GM18502 (cell line): ENCODE data around the gene ALDH1A1.

ENCODE experiments used
- ATAC-seq: cut with Tn5 transposase; IDR thresholded peaks from one replicate; pipeline ENCODE4 v1.9.1; 2021; ENCODE audit warnings: mild to moderate bottlenecking; ENCODE audit not compliant: unreplicated experiment, poor library complexity

Gene ALDH1A1

GRCh38 chr9:72952914-72953313, at the start of gene ALDH1A1:
ALDH1A1 (minus strand) TSS chr9:72953053; CDS start chr9:72953000, 53 bp downstream.
- ATAC-seq = no peak

DNA sequence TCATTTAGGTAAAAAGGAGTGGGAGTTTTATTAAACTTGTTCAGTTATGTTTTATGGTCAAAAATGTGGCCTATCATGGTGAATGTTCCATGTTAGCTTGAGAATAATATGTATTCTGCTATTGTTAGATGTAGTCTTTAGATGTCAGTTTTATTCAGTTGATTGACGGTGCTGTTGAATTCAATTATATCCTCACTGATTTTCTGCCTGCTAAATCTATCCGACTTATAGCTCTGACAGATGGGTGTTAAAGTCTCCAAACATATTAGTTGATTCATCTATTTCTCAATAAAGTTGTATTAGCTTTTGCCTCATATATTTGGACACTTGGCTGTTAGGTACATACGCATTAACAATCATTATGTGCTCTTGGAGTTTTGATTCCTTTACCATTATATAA, 49.0 kb upstream of the ALDH1A1 start:
- ATAC-seq = no peak

GRCh38 chr9:72998363-72998762, 45.5 kb upstream of the ALDH1A1 start:
- ATAC-seq = no peak

- no peak for ATAC-seq
Measured at GRCh38 chr9:72997387-72997995, 44.6 kb upstream of the ALDH1A1 start.

GRCh38 chr9:72996684-72997314, 43.9 kb upstream of the ALDH1A1 start:
- ATAC-seq = no peak

DNA sequence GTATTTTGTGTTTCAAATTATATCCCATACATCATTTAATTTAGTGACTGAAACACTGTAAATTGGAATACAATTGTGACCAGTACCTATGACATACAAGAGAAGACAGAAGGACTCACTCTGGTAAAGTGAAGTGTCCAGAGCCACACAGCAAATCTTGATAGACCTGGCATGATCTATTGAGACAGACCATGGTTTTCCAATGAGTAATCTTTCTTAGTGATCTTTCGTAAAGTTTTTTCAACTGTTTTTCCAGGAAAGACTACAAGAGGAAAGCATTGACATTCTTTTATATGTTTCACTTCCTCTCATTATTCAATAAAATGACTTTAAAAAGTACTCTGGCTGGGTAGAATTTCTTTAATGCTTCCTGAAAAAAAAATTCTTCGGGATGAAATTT, 43.3 kb upstream of the ALDH1A1 start:
- no peak for ATAC-seq

DNA sequence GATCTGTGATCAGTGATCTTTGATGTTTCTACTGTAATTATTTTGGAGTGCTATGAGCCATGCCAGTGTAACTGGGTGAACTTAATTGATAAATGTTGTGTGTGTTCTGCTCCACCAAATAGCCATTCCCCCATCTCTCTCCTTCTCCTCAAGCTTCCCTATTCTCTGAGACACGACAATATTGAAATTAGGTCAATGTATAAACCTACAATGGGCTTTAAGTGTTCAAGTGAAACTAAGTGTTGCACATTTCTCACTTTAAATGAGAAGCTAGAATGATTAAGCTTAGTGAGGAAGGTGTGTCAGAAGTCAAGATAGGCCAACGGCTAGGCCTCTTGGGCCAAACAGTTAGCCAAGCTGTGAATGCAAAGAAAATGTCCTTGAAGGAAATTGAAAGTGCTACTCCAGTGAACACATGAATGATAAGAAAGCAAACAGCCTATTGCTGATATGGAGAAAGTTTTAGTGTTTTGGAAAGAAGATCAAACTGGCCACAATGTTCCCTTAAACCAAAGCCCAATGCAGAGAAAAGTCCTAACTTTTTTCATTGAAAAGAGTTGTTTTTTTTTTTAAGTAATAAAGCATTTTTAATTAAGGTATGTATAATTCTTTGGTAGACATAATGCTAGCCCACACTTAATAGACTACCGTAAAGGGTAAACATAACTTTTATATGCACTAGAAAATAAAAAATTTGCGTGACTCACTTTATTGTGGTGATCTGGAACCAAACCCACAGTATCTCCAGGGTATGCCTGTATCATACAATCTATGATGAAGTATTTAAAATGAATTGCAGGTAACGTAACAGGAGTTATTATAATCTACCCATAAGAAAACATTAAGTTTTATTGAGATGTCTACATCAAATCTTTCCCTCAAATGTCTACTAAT, 42.5 kb upstream of the ALDH1A1 start:
- ATAC-seq = no peak

DNA sequence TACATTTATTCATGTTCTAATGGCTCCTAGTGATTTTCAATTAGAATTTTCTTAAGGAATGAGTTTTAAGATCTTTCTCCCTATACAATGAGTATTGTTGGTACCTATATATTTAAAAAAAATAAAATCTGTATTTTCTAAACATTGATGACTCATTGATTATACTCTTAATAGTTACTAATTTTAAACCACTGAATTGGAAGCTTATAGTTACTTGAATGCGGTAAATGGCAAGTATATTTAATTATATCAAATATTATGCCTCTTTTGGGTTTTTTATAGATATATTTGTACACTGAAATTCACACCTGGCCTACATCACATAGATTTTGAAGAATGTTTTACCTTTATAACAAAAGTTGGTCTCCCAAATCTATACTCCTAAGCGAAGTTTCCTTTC, 38.9 kb upstream of the ALDH1A1 start:
- no peak for ATAC-seq

- no peak for ATAC-seq
Measured at GRCh38 chr9:72990397-72991182, 37.7 kb upstream of the ALDH1A1 start.

- ATAC-seq = no peak
Measured at GRCh38 chr9:72986522-72987116, 33.8 kb upstream of the ALDH1A1 start.

DNA sequence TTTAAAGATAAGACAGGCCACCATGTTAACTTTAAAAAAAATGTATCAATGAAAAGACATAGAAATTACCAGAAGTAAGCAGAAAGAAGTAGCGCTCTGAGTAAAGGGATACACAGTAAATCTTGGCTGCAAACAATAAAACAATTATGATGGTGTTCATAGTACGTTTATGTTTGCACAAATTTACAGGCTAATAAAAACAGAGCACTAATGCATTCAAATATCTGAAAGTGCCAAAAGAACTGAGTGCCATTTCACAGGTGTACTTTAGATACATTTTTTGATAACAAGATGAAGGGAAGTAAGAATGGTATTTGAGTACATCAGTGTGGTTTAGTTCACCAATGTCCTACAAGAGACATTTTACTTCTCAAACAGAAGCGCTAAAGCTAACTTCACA, 32.9 kb upstream of the ALDH1A1 start:
- no peak for ATAC-seq

DNA sequence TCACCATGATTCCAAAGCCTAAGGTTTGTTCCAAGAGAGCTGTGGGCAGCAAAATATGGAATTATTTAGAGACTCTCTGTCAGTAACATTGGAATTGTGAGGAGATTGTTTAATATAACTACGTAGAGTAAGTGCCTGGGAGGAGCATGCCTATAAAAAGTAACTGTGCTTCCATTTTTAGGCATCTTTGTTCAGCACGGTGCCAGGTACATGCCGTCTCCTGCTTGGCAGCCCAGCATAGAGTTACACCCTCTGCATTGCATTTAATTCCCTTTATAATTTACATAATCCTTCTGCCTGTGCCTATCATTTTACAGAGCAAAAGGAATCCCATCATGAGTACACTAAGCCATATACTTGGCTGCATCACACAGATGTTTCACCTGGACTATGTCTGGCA, 32.1 kb upstream of the ALDH1A1 start:
- no peak for ATAC-seq

DNA sequence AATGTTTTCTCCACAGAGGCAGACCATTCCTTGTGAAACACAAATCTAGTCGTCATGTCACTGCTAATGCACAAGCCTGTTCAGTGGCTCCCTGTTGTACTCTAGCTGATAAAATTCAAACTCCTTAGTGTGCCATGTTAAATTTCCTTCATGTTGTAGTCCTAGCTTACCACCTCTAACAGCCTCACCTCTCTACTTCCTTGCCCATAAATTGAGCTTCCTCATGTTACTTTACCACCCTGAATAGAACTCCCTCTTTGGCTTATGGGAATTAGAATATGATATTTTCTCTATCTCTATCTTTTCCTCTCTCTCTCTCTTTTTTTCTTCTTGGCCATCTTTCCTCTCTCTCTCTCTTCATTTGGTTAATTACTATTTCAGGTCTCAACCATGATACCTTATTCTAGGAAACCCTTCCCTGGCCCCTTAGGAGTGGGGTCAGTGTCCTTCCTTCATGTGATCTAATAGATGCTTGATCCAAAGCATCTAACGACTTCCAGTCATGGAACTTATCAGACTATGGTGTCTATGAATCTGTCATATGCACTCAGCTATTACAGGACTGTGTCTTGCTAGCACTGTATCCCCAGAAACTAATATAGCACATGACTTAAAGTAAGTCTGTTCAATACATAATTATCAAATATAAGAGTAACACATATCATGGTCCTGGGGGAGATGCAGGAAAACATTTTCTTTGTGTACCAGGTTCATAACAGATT, 31.5 kb upstream of the ALDH1A1 start:
- ATAC-seq = no peak

DNA sequence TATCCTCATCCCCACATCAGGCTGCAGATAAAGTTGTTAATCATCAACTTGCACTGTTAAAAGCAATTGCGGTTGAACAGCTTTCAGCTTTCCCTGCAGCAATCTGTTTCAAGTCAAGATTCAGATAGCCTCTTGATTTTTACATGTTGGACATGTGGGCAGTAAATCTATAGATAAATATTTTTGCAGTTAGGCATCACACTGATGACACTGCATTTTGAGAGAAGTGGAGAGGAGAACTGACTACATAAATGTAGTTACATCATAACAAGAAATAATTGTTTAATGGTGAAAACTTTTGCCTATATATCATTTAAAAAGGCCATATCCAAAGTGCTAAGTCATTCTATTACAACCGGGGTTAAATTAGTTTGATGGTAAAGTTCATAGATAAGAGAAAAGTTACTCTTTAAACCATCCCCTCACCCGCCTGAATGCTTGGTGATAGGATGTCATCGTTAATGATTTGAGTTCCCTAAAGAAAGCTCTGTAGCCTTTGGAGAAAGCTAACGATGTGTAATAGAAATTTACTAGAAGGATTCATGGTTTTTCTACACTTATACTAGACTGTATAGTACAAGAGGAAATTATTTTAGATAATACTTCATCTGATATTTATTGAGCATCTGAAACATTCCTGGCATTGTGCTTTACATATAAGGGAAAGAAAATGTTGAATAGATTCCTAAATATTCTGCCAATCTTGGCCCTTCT, 30.8 kb upstream of the ALDH1A1 start:
- ATAC-seq = no peak

DNA sequence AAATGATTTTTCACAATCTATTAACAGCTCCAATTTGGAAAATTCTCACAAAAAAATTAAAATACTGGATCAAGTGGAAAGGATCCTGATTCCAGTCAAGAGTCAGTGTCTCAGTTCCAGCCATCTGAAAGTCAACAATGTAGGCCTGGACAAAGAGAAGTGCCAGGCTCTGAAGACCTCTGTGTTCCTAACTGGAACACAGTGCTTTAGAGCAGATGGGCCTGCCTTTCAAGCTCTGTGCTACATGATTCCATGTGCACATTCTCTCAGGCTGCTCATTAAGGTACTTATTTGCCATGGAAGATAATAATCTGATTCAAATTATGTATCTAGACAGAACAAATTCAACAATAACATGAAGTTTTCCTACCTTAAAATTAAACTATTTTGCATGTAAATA, 30.2 kb upstream of the ALDH1A1 start:
- no peak for ATAC-seq

DNA sequence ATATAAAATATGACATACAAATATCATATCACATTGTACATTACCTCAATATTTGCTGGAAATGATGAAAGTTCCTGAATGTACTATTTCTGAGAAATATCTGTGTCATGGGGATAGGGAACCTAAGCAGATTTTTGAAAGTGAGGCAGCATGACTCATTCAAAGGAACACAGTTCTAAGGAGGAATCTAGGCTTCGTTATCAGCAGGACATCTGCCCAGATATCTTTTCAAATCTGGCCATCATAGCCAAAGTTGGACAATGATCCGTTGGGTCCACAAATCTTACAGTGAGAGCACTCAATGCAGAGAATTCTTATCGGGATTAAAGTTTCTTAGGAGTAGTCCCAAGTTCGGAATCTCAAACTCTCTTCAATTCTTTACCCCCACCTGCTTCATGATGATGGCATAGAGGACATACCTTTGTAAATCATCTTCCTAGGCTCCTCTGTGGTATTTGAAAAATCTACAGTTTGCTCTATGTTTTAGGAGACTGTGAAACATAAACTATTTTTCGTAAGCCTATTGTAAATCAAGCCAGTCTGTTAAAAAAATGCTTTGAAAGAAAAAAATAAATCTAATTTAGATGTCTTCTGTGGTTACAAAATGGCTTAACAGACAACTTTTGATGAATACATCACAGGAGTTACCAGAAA, 29.4 kb upstream of the ALDH1A1 start:
- ATAC-seq = no peak

DNA sequence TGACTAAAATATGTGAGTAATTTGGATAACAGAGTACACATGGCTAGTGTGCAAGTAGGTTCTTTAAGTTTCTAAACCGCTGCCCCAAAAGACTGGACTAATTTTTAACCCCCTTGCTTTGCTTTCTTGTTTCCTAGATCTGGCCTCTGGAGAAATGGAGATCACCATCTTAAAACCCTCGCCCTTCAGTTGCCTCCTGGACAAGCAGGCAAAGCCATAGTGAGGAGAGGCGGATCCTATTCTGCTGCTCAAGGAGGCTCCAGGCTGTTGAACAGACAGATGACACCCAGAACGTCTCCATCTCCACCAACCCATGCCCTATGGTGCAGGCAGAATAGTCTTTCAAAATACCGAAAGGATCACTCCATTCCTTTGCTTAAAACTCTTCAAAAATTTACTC, 28.6 kb upstream of the ALDH1A1 start:
- ATAC-seq = no peak

DNA sequence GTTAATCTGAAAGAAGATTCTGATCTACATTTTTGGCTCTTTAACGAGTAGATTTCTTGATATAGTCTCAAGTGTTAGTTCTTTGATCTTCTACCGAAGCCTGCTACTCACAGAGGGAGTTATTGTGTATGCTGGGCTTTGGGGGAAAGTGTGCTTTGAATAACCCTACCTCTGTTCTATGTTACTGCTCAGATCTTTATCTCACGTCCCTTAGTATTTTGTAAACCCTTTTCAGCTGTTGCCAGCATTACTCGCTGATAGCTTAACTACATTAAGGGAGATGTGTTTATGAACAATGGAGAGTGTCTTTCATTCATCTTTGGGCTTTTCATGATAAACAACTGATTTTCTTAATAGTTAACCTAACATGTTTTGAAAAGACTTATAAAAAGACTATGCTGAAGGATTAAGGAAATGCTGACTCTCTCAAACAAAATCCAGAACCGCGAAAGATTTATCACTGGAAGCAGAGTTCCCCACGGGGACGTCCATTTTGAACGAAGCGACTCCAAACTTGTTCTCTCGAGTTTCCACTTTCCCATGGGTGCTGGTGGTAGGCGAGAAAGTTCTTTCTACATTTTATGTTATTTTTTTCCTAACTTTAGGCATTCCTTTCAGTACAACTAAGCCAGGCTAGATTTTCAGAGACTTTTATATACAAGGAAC, 27.9 kb upstream of the ALDH1A1 start:
- ATAC-seq = no peak
